ENCODE results near the gene NTRK3.

The NTRK3 gene

GRCh38 chr15:87967951-87968350, 288.6 kb downstream of the NTRK3 start:
- H2BK5ac ChIP-seq (ENCODE audit: low read depth, low read length, poor library complexity) = no peak overlapping the region
- no peak overlapping the region for H3K14ac ChIP-seq (ENCODE audit: low read length)
- peak in 1 of 2 donors; percentile 14 for DNase-seq
- H3K4ac ChIP-seq (ENCODE audit: low read depth, low read length) = no peak overlapping the region
- no peaks in the 10 kb centered on the region for H3K27me3 ChIP-seq (ENCODE audit: insufficient read depth, low read length)
- H3K4me1 ChIP-seq (ENCODE audit: control insufficient read depth in 1 of 2, insufficient read depth in 2 of 2, low read length in 2 of 2) = peaks cover 0 to 3% of the 10 kb centered on the region in 2 experiments
- H3K9me3 ChIP-seq (ENCODE audit: insufficient read depth, low read depth, low read length) = no peaks in the 10 kb centered on the region
- no peak overlapping the region for H3K4me2 ChIP-seq (ENCODE audit: low read length)
- no peak overlapping the region for H3K18ac ChIP-seq (ENCODE audit: low read length)
- H4K12ac ChIP-seq (ENCODE audit: low read depth, low read length) = no peak overlapping the region
- no peak overlapping the region for H3K23ac ChIP-seq (ENCODE audit: low read length)
- no peak overlapping the region for H2AK5ac ChIP-seq (ENCODE audit: low read length)
- no peak overlapping the region for H2AFZ ChIP-seq (ENCODE audit: insufficient read depth, low read length, poor library complexity)
- no peak overlapping the region for H3K4me3 ChIP-seq (ENCODE audit: low read depth, low read length)
- H4K91ac ChIP-seq (ENCODE audit: low read depth, low read length) = no peak overlapping the region
- H2BK120ac ChIP-seq (ENCODE audit: insufficient read depth, low read length, poor library complexity) = no peak overlapping the region
- WGBS (ENCODE audit: extremely low coverage, insufficient coverage, insufficient read length) = no CpG with 5 or more reads among the region's 2 CpGs
- no peaks in the 10 kb centered on the region for H3K79me2 ChIP-seq (ENCODE audit: control insufficient read depth, insufficient read depth, low read length, poor library complexity)
- H3K36me3 ChIP-seq (ENCODE audit: control insufficient read depth in 1 of 2, insufficient read depth in 2 of 2, low read length in 2 of 2) = no peaks in the 10 kb centered on the region
- no peak overlapping the region for H4K8ac ChIP-seq (ENCODE audit: low read depth, low read length)
- H3K9ac ChIP-seq (ENCODE audit: low read length) = no peak overlapping the region
- no peak overlapping the region for H3K27ac ChIP-seq (ENCODE audit: low read depth, low read length)
- H2BK12ac ChIP-seq (ENCODE audit: low read length) = no peak overlapping the region
- H3K79me1 ChIP-seq (ENCODE audit: low read length) = no peaks in the 10 kb centered on the region

- Histone ChIP-seq H3K23ac (ENCODE audit: low read length) (no peak overlapping the region), H3K79me2 (ENCODE audit: control insufficient read depth, insufficient read depth, low read length, poor library complexity) (no peaks in the 10 kb centered on the region), H2BK120ac (ENCODE audit: insufficient read depth, low read length, poor library complexity) (no peak overlapping the region), H3K79me1 (ENCODE audit: low read length) (no peaks in the 10 kb centered on the region), H3K4me3 (ENCODE audit: low read depth, low read length) (no peak overlapping the region), H2BK12ac (ENCODE audit: low read length) (no peak overlapping the region), H2AK5ac (ENCODE audit: low read length) (no peak overlapping the region), H3K4ac (ENCODE audit: low read depth, low read length) (no peak overlapping the region), H3K27me3 (ENCODE audit: insufficient read depth, low read length) (no peaks in the 10 kb centered on the region), H3K27ac (ENCODE audit: low read depth, low read length) (no peak overlapping the region), H4K12ac (ENCODE audit: low read depth, low read length) (no peak overlapping the region), H3K14ac (ENCODE audit: low read length) (no peak overlapping the region), H2BK5ac (ENCODE audit: low read depth, low read length, poor library complexity) (no peak overlapping the region), H3K4me1 (ENCODE audit: control insufficient read depth in 1 of 2, insufficient read depth in 2 of 2, low read length in 2 of 2) (peaks cover 0 to 10% of the 10 kb centered on the region in 2 experiments), H2AFZ (ENCODE audit: insufficient read depth, low read length, poor library complexity) (no peak overlapping the region), H4K8ac (ENCODE audit: low read depth, low read length) (no peak overlapping the region), H3K9ac (ENCODE audit: low read length) (no peak overlapping the region), H4K91ac (ENCODE audit: low read depth, low read length) (no peak overlapping the region), H3K18ac (ENCODE audit: low read length) (no peak overlapping the region), H3K36me3 (ENCODE audit: control insufficient read depth in 1 of 2, insufficient read depth in 2 of 2, low read length in 2 of 2) (no peaks in the 10 kb centered on the region), H3K4me2 (ENCODE audit: low read length) (no peak overlapping the region), H3K9me3 (ENCODE audit: insufficient read depth, low read depth, low read length) (no peaks in the 10 kb centered on the region)
- DNase-seq = no peak
- WGBS (ENCODE audit: extremely low coverage, insufficient coverage, insufficient read length) = no CpG with 5 or more reads among the region's 5 CpGs
Measured at GRCh38 chr15:87965304-87965703, 291.2 kb downstream of the NTRK3 start.

- H3K36me3 ChIP-seq (ENCODE audit: control insufficient read depth in 1 of 2, insufficient read depth in 2 of 2, low read length in 2 of 2) = no peaks in the 10 kb centered on the region
- H3K9ac ChIP-seq (ENCODE audit: low read length) = no peak overlapping the region
- no peak overlapping the region for H3K4me3 ChIP-seq (ENCODE audit: low read depth, low read length)
- H2BK12ac ChIP-seq (ENCODE audit: low read length) = no peak overlapping the region
- no peak overlapping the region for H3K4ac ChIP-seq (ENCODE audit: low read depth, low read length)
- H2BK120ac ChIP-seq (ENCODE audit: insufficient read depth, low read length, poor library complexity) = no peak overlapping the region
- WGBS (ENCODE audit: extremely low coverage, insufficient coverage, insufficient read length) = no CpG with 5 or more reads among the region's 4 CpGs
- H3K9me3 ChIP-seq (ENCODE audit: insufficient read depth, low read depth, low read length) = no peaks in the 10 kb centered on the region
- no peak overlapping the region for H2BK5ac ChIP-seq (ENCODE audit: low read depth, low read length, poor library complexity)
- peaks cover 0 to 6% of the 10 kb centered on the region in 2 experiments for H3K4me1 ChIP-seq (ENCODE audit: control insufficient read depth in 1 of 2, insufficient read depth in 2 of 2, low read length in 2 of 2)
- no peak overlapping the region for H2AFZ ChIP-seq (ENCODE audit: insufficient read depth, low read length, poor library complexity)
- no peak overlapping the region for H3K18ac ChIP-seq (ENCODE audit: low read length)
- H4K12ac ChIP-seq (ENCODE audit: low read depth, low read length) = no peak overlapping the region
- H3K27me3 ChIP-seq (ENCODE audit: insufficient read depth, low read length) = no peaks in the 10 kb centered on the region
- H3K79me1 ChIP-seq (ENCODE audit: low read length) = no peaks in the 10 kb centered on the region
- H4K91ac ChIP-seq (ENCODE audit: low read depth, low read length) = no peak overlapping the region
- no peak overlapping the region for H3K4me2 ChIP-seq (ENCODE audit: low read length)
- peak in 1 of 2 donors; percentile 5 for DNase-seq
- no peak overlapping the region for H2AK5ac ChIP-seq (ENCODE audit: low read length)
- no peak overlapping the region for H4K8ac ChIP-seq (ENCODE audit: low read depth, low read length)
- no peak overlapping the region for H3K23ac ChIP-seq (ENCODE audit: low read length)
- H3K79me2 ChIP-seq (ENCODE audit: control insufficient read depth, insufficient read depth, low read length, poor library complexity) = no peaks in the 10 kb centered on the region
- H3K14ac ChIP-seq (ENCODE audit: low read length) = no peak overlapping the region
- no peak overlapping the region for H3K27ac ChIP-seq (ENCODE audit: low read depth, low read length)
Measured at GRCh38 chr15:87962428-87962827, 294.1 kb downstream of the NTRK3 start.

GRCh38 chr15:87961851-87962420, 294.6 kb downstream of the NTRK3 start:
- Histone ChIP-seq H3K4ac (ENCODE audit: low read depth, low read length) (no peak overlapping the region), H3K4me2 (ENCODE audit: low read length) (no peak overlapping the region), H3K36me3 (ENCODE audit: control insufficient read depth in 1 of 2, insufficient read depth in 2 of 2, low read length in 2 of 2) (no peaks in the 10 kb centered on the region), H2BK5ac (ENCODE audit: low read depth, low read length, poor library complexity) (no peak overlapping the region), H2AK5ac (ENCODE audit: low read length) (no peak overlapping the region), H3K4me3 (ENCODE audit: low read depth, low read length) (no peak overlapping the region), H4K91ac (ENCODE audit: low read depth, low read length) (no peak overlapping the region), H3K79me1 (ENCODE audit: low read length) (no peaks in the 10 kb centered on the region), H3K23ac (ENCODE audit: low read length) (no peak overlapping the region), H3K9me3 (ENCODE audit: insufficient read depth, low read depth, low read length) (no peaks in the 10 kb centered on the region), H3K9ac (ENCODE audit: low read length) (no peak overlapping the region), H3K18ac (ENCODE audit: low read length) (no peak overlapping the region), H2AFZ (ENCODE audit: insufficient read depth, low read length, poor library complexity) (no peak overlapping the region), H3K27ac (ENCODE audit: low read depth, low read length) (no peak overlapping the region), H3K27me3 (ENCODE audit: insufficient read depth, low read length) (no peaks in the 10 kb centered on the region), H3K14ac (ENCODE audit: low read length) (no peak overlapping the region), H4K12ac (ENCODE audit: low read depth, low read length) (no peak overlapping the region), H2BK12ac (ENCODE audit: low read length) (no peak overlapping the region), H2BK120ac (ENCODE audit: insufficient read depth, low read length, poor library complexity) (no peak overlapping the region), H3K79me2 (ENCODE audit: control insufficient read depth, insufficient read depth, low read length, poor library complexity) (no peaks in the 10 kb centered on the region), H4K8ac (ENCODE audit: low read depth, low read length) (no peak overlapping the region), H3K4me1 (ENCODE audit: control insufficient read depth in 1 of 2, insufficient read depth in 2 of 2, low read length in 2 of 2) (peaks cover 0 to 6% of the 10 kb centered on the region in 2 experiments)
- no CpG with 5 or more reads among the region's 2 CpGs for WGBS (ENCODE audit: extremely low coverage, insufficient coverage, insufficient read length)
- DNase-seq = no peak

Data from trophoblast cell (in vitro differentiated cells and primary cell).